Peyer's patch (tissue), 4 donors: ENCODE results near the gene CXorf58. TPM values are rescaled to one million over a fixed set of nuclear protein-coding genes. Genes with fewer than 3 reads are reported as not detected.

Experiments used
- DNase-seq, 3 donors: peaks; one replicate each; pipeline ENCODE4 v3.0.0-alpha.2; 2017 to 2019
- H3K27ac ChIP-seq, 4 donors: fragments of 200-600 bp; sonication (generic); one replicate each; pipeline ENCODE4 v1.5.1; 2016 to 2019
- H3K27me3 ChIP-seq, 2 donors: fragments of 200-600 bp; sonication (generic); one replicate each; pipeline ENCODE4 v1.5.1; 2019
- H3K36me3 ChIP-seq, 3 donors: fragments of 200-600 bp; sonication (generic); one replicate each; pipeline ENCODE4 v1.5.1; 2016 to 2019
- H3K4me1 ChIP-seq, 4 donors: fragments of 200-600 bp; sonication (generic); one replicate each; pipeline ENCODE4 v1.5.1; 2016 to 2019
- H3K4me3 ChIP-seq, 4 donors: fragments of 200-600 bp; sonication (generic); 1 replicate in 3 of 4; 2 replicates in 1 of 4; pipeline ENCODE4 v1.5.1; 2016 to 2019; ENCODE audit warnings: mild to moderate bottlenecking in 1 of 4
- H3K9me3 ChIP-seq, 4 donors: fragments of 200-600 bp; sonication (generic); one replicate each; pipeline ENCODE4 v1.5.1; 2016 to 2019; ENCODE audit warnings: mild to moderate bottlenecking in 1 of 4
- POLR2A ChIP-seq, 2 donors: fragments of 450-650 bp; IDR thresholded peaks; one replicate each; pipeline ENCODE4 v1.5.1; 2017; ENCODE audit warnings: antibody characterized with exemption in 2 of 2, mild to moderate bottlenecking in 2 of 2, moderate library complexity in 2 of 2
- total RNA-seq, 4 donors: library from RNA; depleted of rRNA; stranded (reverse); fragments of >200 nt; gene quantifications; one replicate each; pipeline ENCODE4 v1.1.0, GENCODE V29; 2016
- TF ChIP-seq, protein P1 (sequence below), 6 experiments: fragments of 450-650 bp in 4 of 6; fragments of 200-600 bp in 2 of 6; sonication (generic) in 1 of 6; IDR thresholded peaks; one replicate each; pipeline ENCODE4 v1.5.1; 2017 to 2019; ENCODE audit warnings: antibody characterized with exemption in 6 of 6, mild to moderate bottlenecking in 3 of 6, moderate library complexity in 1 of 6

The CXorf58 gene
- total RNA-seq, 4 donors from 2014 or later: 0.53 TPM; not detected in 3

DNA sequence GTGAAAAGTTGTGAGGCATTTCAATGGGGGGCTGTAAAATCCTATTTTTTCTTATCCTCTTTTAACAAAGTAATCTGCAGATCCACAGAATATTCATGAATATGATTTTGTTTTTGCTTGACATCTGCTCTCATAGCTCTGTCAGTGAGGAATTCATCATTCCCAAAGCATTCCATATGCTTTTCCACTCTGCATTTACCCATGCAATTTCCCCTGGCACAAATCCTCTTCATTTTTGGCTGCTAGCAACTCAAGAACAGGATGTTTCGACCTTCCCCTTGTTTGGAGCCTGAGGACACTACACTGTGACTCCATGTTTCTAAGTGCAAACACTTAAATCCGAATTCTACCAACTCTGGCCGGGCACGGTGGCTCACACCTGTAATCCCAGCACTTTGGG is 70.7 kb downstream of the CXorf58 start:
- TF ChIP-seq POLR2A (IDR thresholded peaks at IDR 0.05): no peak
- TF ChIP-seq, protein P1, sequence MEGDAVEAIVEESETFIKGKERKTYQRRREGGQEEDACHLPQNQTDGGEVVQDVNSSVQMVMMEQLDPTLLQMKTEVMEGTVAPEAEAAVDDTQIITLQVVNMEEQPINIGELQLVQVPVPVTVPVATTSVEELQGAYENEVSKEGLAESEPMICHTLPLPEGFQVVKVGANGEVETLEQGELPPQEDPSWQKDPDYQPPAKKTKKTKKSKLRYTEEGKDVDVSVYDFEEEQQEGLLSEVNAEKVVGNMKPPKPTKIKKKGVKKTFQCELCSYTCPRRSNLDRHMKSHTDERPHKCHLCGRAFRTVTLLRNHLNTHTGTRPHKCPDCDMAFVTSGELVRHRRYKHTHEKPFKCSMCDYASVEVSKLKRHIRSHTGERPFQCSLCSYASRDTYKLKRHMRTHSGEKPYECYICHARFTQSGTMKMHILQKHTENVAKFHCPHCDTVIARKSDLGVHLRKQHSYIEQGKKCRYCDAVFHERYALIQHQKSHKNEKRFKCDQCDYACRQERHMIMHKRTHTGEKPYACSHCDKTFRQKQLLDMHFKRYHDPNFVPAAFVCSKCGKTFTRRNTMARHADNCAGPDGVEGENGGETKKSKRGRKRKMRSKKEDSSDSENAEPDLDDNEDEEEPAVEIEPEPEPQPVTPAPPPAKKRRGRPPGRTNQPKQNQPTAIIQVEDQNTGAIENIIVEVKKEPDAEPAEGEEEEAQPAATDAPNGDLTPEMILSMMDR (IDR thresholded peaks at IDR 0.05): no peak
- Histone ChIP-seq H3K27ac (no peak overlapping the region), H3K27me3 (no peaks in the 10 kb centered on the region), H3K36me3 (no peaks in the 10 kb centered on the region), H3K4me1 (no peaks in the 10 kb centered on the region), H3K4me3 (no peak overlapping the region), H3K9me3 (no peaks in the 10 kb centered on the region)
- DNase-seq: no peak

DNA sequence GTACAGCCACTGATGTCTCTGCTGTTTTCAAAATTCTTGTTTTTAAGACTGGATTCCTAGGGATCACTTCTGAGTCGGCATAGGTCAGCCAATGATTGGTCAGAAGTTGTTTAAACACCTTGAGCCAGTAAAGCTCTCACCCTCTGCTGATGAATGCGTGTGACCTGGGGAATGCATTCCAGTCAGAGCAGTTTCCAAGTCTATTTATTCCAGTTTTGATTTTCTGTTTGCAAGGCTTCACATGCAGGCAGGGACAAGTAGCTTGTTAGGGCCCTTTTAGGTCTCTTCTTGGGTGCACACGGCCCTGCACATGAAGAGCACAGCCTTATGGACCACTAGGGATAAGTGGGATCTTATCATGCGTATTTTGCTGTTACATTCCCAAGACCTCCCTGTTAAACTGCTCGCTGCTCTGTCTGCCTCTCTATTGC is 72.2 kb downstream of the CXorf58 start:
- Histone ChIP-seq H3K27me3 (no peaks in the 10 kb centered on the region), H3K27ac (no peak overlapping the region), H3K36me3 (no peaks in the 10 kb centered on the region), H3K9me3 (no peaks in the 10 kb centered on the region), H3K4me3 (no peak overlapping the region), H3K4me1 (no peaks in the 10 kb centered on the region)
- TF ChIP-seq, protein P1 (IDR thresholded peaks at IDR 0.05): no peak
- no peak for TF ChIP-seq POLR2A (IDR thresholded peaks at IDR 0.05)
- DNase-seq: no peak

DNA sequence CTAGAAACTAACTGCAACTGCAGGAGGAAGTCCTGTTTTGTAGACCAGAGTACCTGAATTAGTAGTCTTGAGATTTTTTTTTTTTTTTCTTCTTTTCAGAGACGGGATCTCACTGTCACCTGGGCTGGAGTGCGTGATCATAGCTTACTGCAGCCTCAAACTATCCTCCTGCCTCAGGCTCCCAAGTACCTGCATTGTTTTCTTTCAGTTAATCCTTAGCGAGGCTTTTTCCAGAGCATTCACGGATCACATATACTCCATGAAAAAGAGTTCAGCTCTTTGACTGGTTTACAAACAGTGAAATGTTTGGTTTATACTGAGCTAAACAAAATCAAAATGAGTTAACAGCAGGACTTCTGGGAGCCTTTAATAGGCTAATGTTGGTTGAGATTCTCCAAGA is 73.4 kb downstream of the CXorf58 start:
- no peak overlapping the region for H3K27ac ChIP-seq
- TF ChIP-seq, protein P1 (IDR thresholded peaks at IDR 0.05): no peak
- no peak for TF ChIP-seq POLR2A (IDR thresholded peaks at IDR 0.05)
- H3K9me3 ChIP-seq: no peaks in the 10 kb centered on the region
- no peaks in the 10 kb centered on the region for H3K36me3 ChIP-seq
- H3K4me1 ChIP-seq: no peaks in the 10 kb centered on the region
- H3K4me3 ChIP-seq: no peak overlapping the region
- H3K27me3 ChIP-seq: no peaks in the 10 kb centered on the region
- no peak for DNase-seq

DNA sequence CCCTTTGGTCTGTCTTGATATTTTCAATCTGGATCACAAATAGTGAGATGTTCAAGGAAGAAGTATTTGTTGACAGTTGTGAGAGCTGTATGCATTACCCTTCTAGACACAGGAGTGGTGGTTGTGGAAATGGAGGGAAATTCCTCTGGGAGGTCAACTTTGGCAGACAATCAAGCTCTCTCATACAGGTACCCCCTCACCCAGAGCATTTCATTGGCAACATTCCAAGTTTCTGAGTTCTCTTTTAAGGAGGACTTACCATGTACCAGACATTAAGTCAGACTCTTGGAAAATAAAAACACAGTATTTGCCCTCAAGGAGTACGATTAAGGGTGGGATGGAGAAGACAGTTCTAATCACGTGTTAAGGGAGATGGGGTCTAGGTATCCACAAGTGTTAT is 73.9 kb downstream of the CXorf58 start:
- H3K4me3 ChIP-seq: no peak overlapping the region
- no peaks in the 10 kb centered on the region for H3K4me1 ChIP-seq
- no peaks in the 10 kb centered on the region for H3K9me3 ChIP-seq
- H3K27me3 ChIP-seq: no peaks in the 10 kb centered on the region
- no peak for DNase-seq
- TF ChIP-seq, protein P1 (IDR thresholded peaks at IDR 0.05): no peak
- TF ChIP-seq POLR2A (IDR thresholded peaks at IDR 0.05): no peak
- H3K27ac ChIP-seq: no peak overlapping the region
- no peaks in the 10 kb centered on the region for H3K36me3 ChIP-seq

DNA sequence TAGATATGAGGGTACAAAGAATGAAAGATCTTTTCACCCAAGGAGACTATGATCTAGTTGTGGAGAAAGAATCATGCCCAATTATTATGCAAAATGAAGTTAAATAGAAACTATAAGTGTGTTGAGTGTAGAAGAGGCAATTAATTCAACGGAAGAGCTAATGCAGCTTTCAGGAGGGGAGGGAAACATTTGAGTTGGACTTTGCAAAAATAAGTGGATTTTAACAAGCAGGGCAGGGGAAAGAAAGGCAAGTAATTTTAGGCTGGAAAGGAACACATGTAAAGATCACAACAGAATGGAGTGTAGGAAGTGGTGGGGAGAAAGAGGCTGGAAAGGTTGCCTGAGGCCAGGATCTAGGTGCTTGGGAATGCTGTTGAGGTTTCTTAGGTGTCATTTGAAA is 75.1 kb downstream of the CXorf58 start:
- TF ChIP-seq POLR2A (IDR thresholded peaks at IDR 0.05): no peak
- TF ChIP-seq, protein P1 (IDR thresholded peaks at IDR 0.05): no peak

More for the DNA sequence above, 75.1 kb downstream of the CXorf58 start:
- Histone ChIP-seq H3K4me3 (no peak overlapping the region), H3K27me3 (no peaks in the 10 kb centered on the region), H3K9me3 (no peaks in the 10 kb centered on the region), H3K27ac (no peak overlapping the region), H3K4me1 (no peaks in the 10 kb centered on the region), H3K36me3 (peaks cover 0 to 8% (median 0%) of the 10 kb centered on the region in 3 donors)
- no peak for DNase-seq

Other genes with a start within 250 kb of the CXorf58 start
- 10 to 100 TPM in 3 of 4 donors, 1 to 10 TPM in 1; 5.8 to 33.0 (median 30.8) TPM for gene PRDX4, start 240.5 kb upstream of the CXorf58 start, total RNA-seq
- 10 to 100 TPM; 24.7 to 29.8 (median 28.6) TPM for gene ACOT9, start 164.7 kb upstream of the CXorf58 start, total RNA-seq
- 100 to 1,000 TPM; 796 to 836 (median 832) TPM for gene SAT1, start 124.8 kb upstream of the CXorf58 start, total RNA-seq
- 10 to 100 TPM; 12.1 to 20.6 (median 17.8) TPM for gene APOO, start 68 bp upstream of the CXorf58 start, total RNA-seq
- 1 to 10 TPM; 3.1 to 7.4 (median 5.5) TPM for gene KLHL15, start 119.2 kb downstream of the CXorf58 start, total RNA-seq
- 100 to 1,000 TPM in 1 of 4 donors, 10 to 100 TPM in 3; 44.7 to 107 (median 69.4) TPM for gene EIF2S3, start 146.9 kb downstream of the CXorf58 start, total RNA-seq
- gene ZFX, start 241.7 kb downstream of the CXorf58 start, total RNA-seq: 10 to 100 TPM; 20.4 to 92.4 (median 43.4) TPM